ENCODE results near the gene RORC. TPM values are rescaled to one million over a fixed set of nuclear protein-coding genes. Genes with fewer than 3 reads are reported as not detected.
A peak's percentile ranks its signal among the peaks of the same experiment; 100 is the strongest.

RORC gene
- total and polyA plus RNA-seq, 2 donors (not counting 1 experiment from before 2014, with no cell fraction given): 0.17 TPM; not detected in 1

DNA sequence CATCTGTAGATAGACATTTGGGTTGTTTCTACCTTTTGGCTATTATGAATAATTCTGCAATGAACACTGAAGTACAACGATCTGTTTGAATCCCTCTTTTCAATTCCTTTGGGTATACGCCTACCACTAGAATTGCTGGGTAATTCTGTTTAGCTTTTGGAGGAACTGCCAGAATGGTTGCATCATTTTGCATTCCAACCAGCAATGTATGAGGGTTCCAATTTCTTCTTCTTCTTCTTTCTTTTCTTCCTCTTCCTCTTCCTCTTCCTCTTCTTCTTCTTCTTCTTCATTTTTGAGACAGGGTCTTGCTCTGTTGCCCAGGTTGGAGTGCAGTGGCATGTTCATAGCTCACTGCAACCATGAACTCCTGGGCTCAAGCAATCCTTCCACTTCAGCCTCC is 35.7 kb upstream of the RORC start:
- TF ChIP-seq, protein P1, sequence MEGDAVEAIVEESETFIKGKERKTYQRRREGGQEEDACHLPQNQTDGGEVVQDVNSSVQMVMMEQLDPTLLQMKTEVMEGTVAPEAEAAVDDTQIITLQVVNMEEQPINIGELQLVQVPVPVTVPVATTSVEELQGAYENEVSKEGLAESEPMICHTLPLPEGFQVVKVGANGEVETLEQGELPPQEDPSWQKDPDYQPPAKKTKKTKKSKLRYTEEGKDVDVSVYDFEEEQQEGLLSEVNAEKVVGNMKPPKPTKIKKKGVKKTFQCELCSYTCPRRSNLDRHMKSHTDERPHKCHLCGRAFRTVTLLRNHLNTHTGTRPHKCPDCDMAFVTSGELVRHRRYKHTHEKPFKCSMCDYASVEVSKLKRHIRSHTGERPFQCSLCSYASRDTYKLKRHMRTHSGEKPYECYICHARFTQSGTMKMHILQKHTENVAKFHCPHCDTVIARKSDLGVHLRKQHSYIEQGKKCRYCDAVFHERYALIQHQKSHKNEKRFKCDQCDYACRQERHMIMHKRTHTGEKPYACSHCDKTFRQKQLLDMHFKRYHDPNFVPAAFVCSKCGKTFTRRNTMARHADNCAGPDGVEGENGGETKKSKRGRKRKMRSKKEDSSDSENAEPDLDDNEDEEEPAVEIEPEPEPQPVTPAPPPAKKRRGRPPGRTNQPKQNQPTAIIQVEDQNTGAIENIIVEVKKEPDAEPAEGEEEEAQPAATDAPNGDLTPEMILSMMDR (conservative IDR thresholded peaks at IDR 0.05 in 1 of 2, IDR thresholded peaks at IDR 0.05 in 1 of 2; ENCODE audit: low read depth in 1 of 2, low read length in 2 of 2): no peak
- TF ChIP-seq EZH2 (IDR thresholded peaks at IDR 0.05; ENCODE audit: low read length, missing control alignments): no peak
- H3K27ac ChIP-seq (ENCODE audit: insufficient read depth, low read length): no peak overlapping the region
- DNase-seq (ENCODE audit: low read depth in 2 of 2): peak in 1 of 2 donors; percentile 37

DNA sequence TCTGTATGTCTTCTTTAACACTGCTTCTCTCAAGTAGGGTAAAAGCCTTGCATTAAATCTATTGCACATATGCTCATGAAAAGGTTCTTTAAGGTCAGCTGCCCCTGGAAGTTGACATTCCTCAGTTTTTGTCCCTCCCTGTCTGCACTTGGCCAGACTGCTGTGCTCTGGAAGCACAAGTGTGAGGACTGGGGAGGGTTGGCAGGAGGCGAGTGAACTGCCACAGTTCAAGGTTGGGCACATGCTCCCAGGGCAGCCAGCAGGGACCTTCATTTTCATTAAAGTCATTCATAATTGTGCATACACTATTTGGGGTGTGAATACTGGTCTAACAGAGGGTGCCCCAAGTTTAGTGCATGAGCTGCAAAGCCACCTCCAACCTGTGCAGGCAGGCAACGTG is 32.8 kb upstream of the RORC start:
- Histone ChIP-seq H4K20me1 (ENCODE audit: control insufficient read depth, extremely low read depth, insufficient read depth, low read length) (no peaks in the 10 kb centered on the region), H3K36me3 (ENCODE audit: control insufficient read depth, insufficient read depth, low read length) (no peaks in the 10 kb centered on the region), H3K4me2 (ENCODE audit: extremely low read depth, insufficient read depth, low read length) (no peak overlapping the region), H3K27me3 (ENCODE audit: control insufficient read depth, insufficient read depth, low read length) (peaks cover 2% of the 10 kb centered on the region), H3K4me1 (ENCODE audit: control insufficient read depth, extremely low read depth, insufficient read depth, low read length) (peaks cover 2% of the 10 kb centered on the region), H3K9ac (ENCODE audit: insufficient read depth, low read length) (no peak overlapping the region), H3K27ac (ENCODE audit: insufficient read depth, low read length) (no peak overlapping the region), H2AFZ (ENCODE audit: low read length) (no peak overlapping the region), H3K79me2 (ENCODE audit: control insufficient read depth, insufficient read depth, low read length) (no peaks in the 10 kb centered on the region), H3K9me3 (ENCODE audit: control insufficient read depth, insufficient read depth, low read depth, low read length) (no peaks in the 10 kb centered on the region), H3K4me3 (replicated peaks in 1 of 4; ENCODE audit: control extremely low read depth in 1 of 4, insufficient read depth in 1 of 4, low read depth in 3 of 4, low read length in 4 of 4) (no peak overlapping the region)
- TF ChIP-seq, protein P1 (conservative IDR thresholded peaks at IDR 0.05 in 1 of 2, IDR thresholded peaks at IDR 0.05 in 1 of 2; ENCODE audit: low read depth in 1 of 2, low read length in 2 of 2): no peak
- no peak for TF ChIP-seq EZH2 (IDR thresholded peaks at IDR 0.05; ENCODE audit: low read length, missing control alignments)
- DNase-seq (ENCODE audit: low read depth in 2 of 2): no peak

More for the DNA sequence above, 35.7 kb upstream of the RORC start:
- no peak overlapping the region for H3K4me2 ChIP-seq (ENCODE audit: extremely low read depth, insufficient read depth, low read length)
- H4K20me1 ChIP-seq (ENCODE audit: control insufficient read depth, extremely low read depth, insufficient read depth, low read length): no peaks in the 10 kb centered on the region
- no peaks in the 10 kb centered on the region for H3K36me3 ChIP-seq (ENCODE audit: control insufficient read depth, insufficient read depth, low read length)
- H3K9ac ChIP-seq (ENCODE audit: insufficient read depth, low read length): no peak overlapping the region
- H3K4me3 ChIP-seq (replicated peaks in 1 of 4; ENCODE audit: control extremely low read depth in 1 of 4, insufficient read depth in 1 of 4, low read depth in 3 of 4, low read length in 4 of 4): no peak overlapping the region
- H3K4me1 ChIP-seq (ENCODE audit: control insufficient read depth, extremely low read depth, insufficient read depth, low read length): peaks cover 2% of the 10 kb centered on the region
- no peak overlapping the region for H2AFZ ChIP-seq (ENCODE audit: low read length)
- H3K9me3 ChIP-seq (ENCODE audit: control insufficient read depth, insufficient read depth, low read depth, low read length): no peaks in the 10 kb centered on the region
- H3K27me3 ChIP-seq (ENCODE audit: control insufficient read depth, insufficient read depth, low read length): no peaks in the 10 kb centered on the region
- H3K79me2 ChIP-seq (ENCODE audit: control insufficient read depth, insufficient read depth, low read length): no peaks in the 10 kb centered on the region

DNA sequence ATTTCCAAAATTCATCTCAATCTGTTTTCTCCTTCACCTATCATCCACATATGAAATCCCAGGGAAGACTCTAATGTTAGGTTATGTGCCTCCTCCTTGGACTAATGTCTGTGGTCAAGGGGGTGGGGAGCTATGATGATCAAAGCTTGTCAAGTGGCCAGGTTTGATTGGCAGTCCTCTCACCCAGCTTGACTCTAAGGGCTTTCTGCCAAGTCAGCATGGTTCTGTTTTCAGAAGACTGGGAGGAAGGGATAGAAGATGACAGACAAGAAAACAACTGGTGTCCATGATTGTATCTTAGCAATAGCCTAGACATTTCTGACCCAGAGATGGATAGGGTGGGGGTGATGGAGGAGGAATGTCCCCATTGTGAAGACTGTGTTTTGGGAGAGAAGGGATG is 31.0 kb upstream of the RORC start:
- Histone ChIP-seq H3K36me3 (ENCODE audit: control insufficient read depth, insufficient read depth, low read length) (no peaks in the 10 kb centered on the region), H3K9ac (ENCODE audit: insufficient read depth, low read length) (no peak overlapping the region), H3K79me2 (ENCODE audit: control insufficient read depth, insufficient read depth, low read length) (no peaks in the 10 kb centered on the region), H3K27ac (ENCODE audit: insufficient read depth, low read length) (no peak overlapping the region), H3K4me1 (ENCODE audit: control insufficient read depth, extremely low read depth, insufficient read depth, low read length) (no peaks in the 10 kb centered on the region), H3K4me2 (ENCODE audit: extremely low read depth, insufficient read depth, low read length) (no peak overlapping the region), H4K20me1 (ENCODE audit: control insufficient read depth, extremely low read depth, insufficient read depth, low read length) (no peaks in the 10 kb centered on the region), H3K4me3 (replicated peaks in 1 of 4; ENCODE audit: control extremely low read depth in 1 of 4, insufficient read depth in 1 of 4, low read depth in 3 of 4, low read length in 4 of 4) (no peak overlapping the region), H3K9me3 (ENCODE audit: control insufficient read depth, insufficient read depth, low read depth, low read length) (no peaks in the 10 kb centered on the region), H2AFZ (ENCODE audit: low read length) (no peak overlapping the region), H3K27me3 (ENCODE audit: control insufficient read depth, insufficient read depth, low read length) (peaks cover 5% of the 10 kb centered on the region)
- no peak for DNase-seq (ENCODE audit: low read depth in 2 of 2)
- TF ChIP-seq, protein P1 (conservative IDR thresholded peaks at IDR 0.05 in 1 of 2, IDR thresholded peaks at IDR 0.05 in 1 of 2; ENCODE audit: low read depth in 1 of 2, low read length in 2 of 2): no peak
- TF ChIP-seq EZH2 (IDR thresholded peaks at IDR 0.05; ENCODE audit: low read length, missing control alignments): no peak

All from fibroblast of lung (primary cell).